ENCODE results near the gene KIAA1217. TPM values are rescaled to one million over a fixed set of nuclear protein-coding genes. Genes with fewer than 3 reads are reported as not detected.
A peak's percentile ranks its signal among the peaks of the same experiment; 100 is the strongest.
"Not testable (repeated sequence)": the region's sequence is repeated elsewhere in the genome, so short reads cannot be mapped to it uniquely, and the experiment has no call there.

Gene KIAA1217
- polyA plus RNA-seq, 1 of the 3 experiments (the other 2 are of a cell fraction): 7.2 TPM

GRCh38 chr10:24350070-24350921, 141.4 kb downstream of the KIAA1217 start (continued):
- TF ChIP-seq, protein P1, sequence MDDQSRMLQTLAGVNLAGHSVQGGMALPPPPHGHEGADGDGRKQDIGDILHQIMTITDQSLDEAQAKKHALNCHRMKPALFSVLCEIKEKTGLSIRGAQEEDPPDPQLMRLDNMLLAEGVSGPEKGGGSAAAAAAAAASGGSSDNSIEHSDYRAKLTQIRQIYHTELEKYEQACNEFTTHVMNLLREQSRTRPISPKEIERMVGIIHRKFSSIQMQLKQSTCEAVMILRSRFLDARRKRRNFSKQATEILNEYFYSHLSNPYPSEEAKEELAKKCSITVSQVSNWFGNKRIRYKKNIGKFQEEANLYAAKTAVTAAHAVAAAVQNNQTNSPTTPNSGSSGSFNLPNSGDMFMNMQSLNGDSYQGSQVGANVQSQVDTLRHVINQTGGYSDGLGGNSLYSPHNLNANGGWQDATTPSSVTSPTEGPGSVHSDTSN (IDR thresholded peaks at IDR 0.05): peak; percentile 36; the same call in 1 of the 2 replicates
- TF ChIP-seq FOXM1 (IDR thresholded peaks at IDR 0.05; ENCODE audit: low read depth): peak; percentile 72; the same call in 1 of the 2 replicates
- TF ChIP-seq FOSL2 (IDR thresholded peaks at IDR 0.05; ENCODE audit: borderline replicate concordance, low read depth): peak; percentile 36; the same call in 1 of the 2 replicates
- no peak for TF ChIP-seq FOXJ3 (CRISPR knock-in tag; IDR thresholded peaks at IDR 0.05)
- TF ChIP-seq MEF2A (IDR thresholded peaks at IDR 0.05; ENCODE audit: borderline replicate concordance, low read depth): no peak
- no peak for TF ChIP-seq SIN3A (IDR thresholded peaks at IDR 0.05; ENCODE audit: borderline replicate concordance, low read depth, low read length)
- no peak for TF ChIP-seq MXI1 (IDR thresholded peaks at IDR 0.05; ENCODE audit: low read depth, low read length)
- no peak for TF ChIP-seq ZBTB33 (IDR thresholded peaks at IDR 0.05; ENCODE audit: borderline replicate concordance, low read depth)
- TF ChIP-seq, protein P2, sequence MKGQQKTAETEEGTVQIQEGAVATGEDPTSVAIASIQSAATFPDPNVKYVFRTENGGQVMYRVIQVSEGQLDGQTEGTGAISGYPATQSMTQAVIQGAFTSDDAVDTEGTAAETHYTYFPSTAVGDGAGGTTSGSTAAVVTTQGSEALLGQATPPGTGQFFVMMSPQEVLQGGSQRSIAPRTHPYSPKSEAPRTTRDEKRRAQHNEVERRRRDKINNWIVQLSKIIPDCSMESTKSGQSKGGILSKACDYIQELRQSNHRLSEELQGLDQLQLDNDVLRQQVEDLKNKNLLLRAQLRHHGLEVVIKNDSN (IDR thresholded peaks at IDR 0.05; ENCODE audit: borderline replicate concordance, low read depth): no peak
- TF ChIP-seq RXRA (IDR thresholded peaks at IDR 0.05; ENCODE audit: borderline replicate concordance, low read depth): no peak
- TF ChIP-seq POLR2AphosphoS5 (IDR thresholded peaks at IDR 0.05; ENCODE audit: low read depth, low read length): peak; percentile 16; the same call in 1 of the 2 replicates
- peak; percentile 46; the same call in 1 of the 2 replicates for TF ChIP-seq NFIC (IDR thresholded peaks at IDR 0.05; ENCODE audit: borderline replicate concordance)
- TF ChIP-seq JUND (IDR thresholded peaks at IDR 0.05): 0 out of 2 replicates have a peak, but pooled peaks have one; percentile 25

GRCh38 chr10:24350922-24351225, 141.9 kb downstream of the KIAA1217 start:
- H4K20me1 ChIP-seq (ENCODE audit: insufficient read depth); H3K79me2 ChIP-seq (ENCODE audit: insufficient read depth); H3K9me3 ChIP-seq; H3K27me3 ChIP-seq (ENCODE audit: insufficient read depth); H3K9ac ChIP-seq; H3K36me3 ChIP-seq (replicated peaks in 1 of 2; ENCODE audit: control insufficient read depth in 1 of 2, insufficient read depth in 2 of 2, low read length in 1 of 2); DNase-seq; H3K9me2 ChIP-seq; H3K4me3 ChIP-seq (ENCODE audit: low read depth in 2 of 2, low read length in 1 of 2): not testable (repeated sequence)
- H3K4me1 ChIP-seq (ENCODE audit: control insufficient read depth in 1 of 2, insufficient read depth in 2 of 2, low read depth in 1 of 2, low read length in 1 of 2): peaks cover 9 to 46% of the 10 kb centered on the region in 2 experiments
- WGBS (ENCODE audit: low lambda C conversion rate): 78% methylated on average over 7 of the region's 7 CpGs
- H2AFZ ChIP-seq (ENCODE audit: low read depth): peak overlapping the region; percentile 78; the same call in 1 of the 2 replicates
- ChIA-PET CTCF (interaction anchor here (1.4 kb wide), 1 partner anchor 9 kb away, joined by 5 read pairs; no protein-coding TSS in a partner anchor), POLR2A (interaction anchor here (0.6 kb wide), 1 partner anchor 95 kb away, joined by 3 read pairs; no protein-coding TSS in a partner anchor)
- peak overlapping the region; percentile 80 to 88; a peak in 3 of 4 replicates for H3K27ac ChIP-seq (ENCODE audit: low read depth in 2 of 2, low read length in 1 of 2)
- peaks cover 13% of the 10 kb centered on the region for H3F3A ChIP-seq (replicated peaks; ENCODE audit: insufficient read depth)
- peak overlapping the region; percentile 36; the same call in 1 of the 2 replicates for H3K4me2 ChIP-seq
